NCI-H1092 (cell line): ENCODE results near the gene PEA15.

Experiments used
- DNase-seq: peaks from one replicate; lab custom pipeline; 2025; lab: John Stamatoyannopoulos, UW

Gene PEA15

GRCh38 chr1:160179336-160179735 is 25.8 kb upstream of the PEA15 start:
- no peak for DNase-seq

GRCh38 chr1:160186246-160186645 is 18.9 kb upstream of the PEA15 start:
- DNase-seq, result no peak

- no peak for DNase-seq
Measured at GRCh38 chr1:160186729-160187128, 18.5 kb upstream of the PEA15 start.

GRCh38 chr1:160187407-160187806 is 17.8 kb upstream of the PEA15 start:
- no peak for DNase-seq

GRCh38 chr1:160188341-160188740 is 16.8 kb upstream of the PEA15 start:
- DNase-seq, result no peak

- DNase-seq, result no peak
Measured at GRCh38 chr1:160189649-160190625, 15.2 kb upstream of the PEA15 start, which contains the start of gene CASQ1. Gene CASQ1, plus strand, starts transcription at chr1:160190575. Its CDS starts 177 bp downstream, at chr1:160190752.

- no peak for DNase-seq
Measured at GRCh38 chr1:160191756-160192155, 13.4 kb upstream of the PEA15 start.

GRCh38 chr1:160192234-160192633 is 12.9 kb upstream of the PEA15 start:
- DNase-seq, result no peak

- peak; percentile 83 for DNase-seq
Measured at GRCh38 chr1:160193091-160193819, 11.9 kb upstream of the PEA15 start.

GRCh38 chr1:160193832-160194736 is 11.1 kb upstream of the PEA15 start:
- DNase-seq, result no peak

- no peak for DNase-seq
Measured at GRCh38 chr1:160194737-160195059, 10.5 kb upstream of the PEA15 start.

GRCh38 chr1:160196143-160196542 is 9.0 kb upstream of the PEA15 start:
- no peak for DNase-seq

GRCh38 chr1:160197231-160197630 is 8.0 kb upstream of the PEA15 start:
- peak; percentile 14 for DNase-seq

GRCh38 chr1:160200786-160201185 is 4.4 kb upstream of the PEA15 start:
- no peak for DNase-seq

- no peak for DNase-seq
Measured at GRCh38 chr1:160204526-160205241, 500 bp upstream of the PEA15 start.

GRCh38 chr1:160206036-160206389 is 829 bp downstream of the PEA15 start:
- DNase-seq, result no peak

GRCh38 chr1:160206421-160207117 is 1.4 kb downstream of the PEA15 start:
- no peak for DNase-seq

- no peak for DNase-seq
Measured at GRCh38 chr1:160207118-160207650, 2.0 kb downstream of the PEA15 start.

- DNase-seq, result no peak
Measured at GRCh38 chr1:160207771-160208556, 2.8 kb downstream of the PEA15 start.
